Adrenal gland (tissue), 5 donors: ENCODE results near the gene ATRN.

Source experiments
- POLR2A ChIP-seq, 2 donors: fragments of 450-650 bp; IDR thresholded peaks; one replicate each; pipeline ENCODE4 v1.6.1; 2017; ENCODE audit warnings: antibody characterized with exemption in 2 of 2, mild to moderate bottlenecking in 2 of 2, moderate library complexity in 1 of 2
- TF ChIP-seq, protein P1 (sequence below), 6 experiments: fragments of 450-650 bp in 4 of 6; fragments of 200-600 bp in 2 of 6; sonication (generic) in 1 of 6; IDR thresholded peaks; 1 replicate in 5 of 6; 2 replicates in 1 of 6; pipeline versions ENCODE4 v1.5.1 to v1.8.0; 2016 to 2021; ENCODE audit warnings: antibody characterized with exemption in 6 of 6, mild to moderate bottlenecking in 2 of 6, moderate library complexity in 1 of 6
- donor health status: DM: no; HTN: no; CAD: no.

DNA sequence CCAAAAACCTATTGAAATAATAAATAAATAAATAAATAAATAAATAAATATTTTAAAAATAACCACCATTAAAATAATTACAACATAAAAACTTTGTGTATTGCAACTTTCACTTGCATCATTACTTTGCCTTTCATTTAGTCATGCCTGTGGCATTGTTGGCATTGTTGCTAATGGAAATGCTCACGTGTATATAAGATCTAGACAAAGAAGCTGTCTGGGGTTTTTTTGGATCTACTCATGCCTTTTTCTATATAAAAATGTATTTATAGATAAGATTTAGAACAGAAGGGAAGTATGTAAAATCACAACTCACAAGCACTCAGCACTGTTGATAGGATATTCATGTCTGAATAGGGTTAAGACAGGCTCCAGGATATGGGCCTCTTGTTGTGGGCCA, 164.5 kb downstream of the ATRN start:
- no peak for TF ChIP-seq POLR2A (IDR thresholded peaks at IDR 0.05)
- TF ChIP-seq, protein P1, sequence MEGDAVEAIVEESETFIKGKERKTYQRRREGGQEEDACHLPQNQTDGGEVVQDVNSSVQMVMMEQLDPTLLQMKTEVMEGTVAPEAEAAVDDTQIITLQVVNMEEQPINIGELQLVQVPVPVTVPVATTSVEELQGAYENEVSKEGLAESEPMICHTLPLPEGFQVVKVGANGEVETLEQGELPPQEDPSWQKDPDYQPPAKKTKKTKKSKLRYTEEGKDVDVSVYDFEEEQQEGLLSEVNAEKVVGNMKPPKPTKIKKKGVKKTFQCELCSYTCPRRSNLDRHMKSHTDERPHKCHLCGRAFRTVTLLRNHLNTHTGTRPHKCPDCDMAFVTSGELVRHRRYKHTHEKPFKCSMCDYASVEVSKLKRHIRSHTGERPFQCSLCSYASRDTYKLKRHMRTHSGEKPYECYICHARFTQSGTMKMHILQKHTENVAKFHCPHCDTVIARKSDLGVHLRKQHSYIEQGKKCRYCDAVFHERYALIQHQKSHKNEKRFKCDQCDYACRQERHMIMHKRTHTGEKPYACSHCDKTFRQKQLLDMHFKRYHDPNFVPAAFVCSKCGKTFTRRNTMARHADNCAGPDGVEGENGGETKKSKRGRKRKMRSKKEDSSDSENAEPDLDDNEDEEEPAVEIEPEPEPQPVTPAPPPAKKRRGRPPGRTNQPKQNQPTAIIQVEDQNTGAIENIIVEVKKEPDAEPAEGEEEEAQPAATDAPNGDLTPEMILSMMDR (IDR thresholded peaks at IDR 0.05), result no peak
